ENCODE data around the gene FZD2.
"Not testable (repeated sequence)": the region's sequence is repeated elsewhere in the genome, so short reads cannot be mapped to it uniquely, and the experiment has no call there.

Gene FZD2

GRCh38 chr17:44587339-44587738 is 30.1 kb downstream of the FZD2 start:
- H3K4me3 ChIP-seq = no peak overlapping the region
- H3K27ac ChIP-seq = peak overlapping the region; percentile 66 to 92
- no peak for TF ChIP-seq CTCF (IDR thresholded peaks at IDR 0.05)
- DNase-seq (ENCODE audit: low spot score) = peak; percentile 91

- DNase-seq (ENCODE audit: low spot score) = no peak
- Histone ChIP-seq H3K27ac (peak overlapping the region in 1 of 2 donors; percentile 62), H3K4me3 (no peak overlapping the region)
- no peak for TF ChIP-seq CTCF (IDR thresholded peaks at IDR 0.05)
These were observed 32.2 kb downstream of the FZD2 start for GRCh38 chr17:44589316-44590071.

GRCh38 chr17:44590072-44590462 is 32.8 kb downstream of the FZD2 start:
- not testable (repeated sequence) for DNase-seq (ENCODE audit: low spot score); H3K4me3 ChIP-seq
- H3K27ac ChIP-seq = peak overlapping the region in 1 of 2 donors; percentile 62

GRCh38 chr17:44590762-44591161 is 33.5 kb downstream of the FZD2 start:
- DNase-seq (ENCODE audit: low spot score); H3K4me3 ChIP-seq; H3K27ac ChIP-seq: not testable (repeated sequence)

DNA sequence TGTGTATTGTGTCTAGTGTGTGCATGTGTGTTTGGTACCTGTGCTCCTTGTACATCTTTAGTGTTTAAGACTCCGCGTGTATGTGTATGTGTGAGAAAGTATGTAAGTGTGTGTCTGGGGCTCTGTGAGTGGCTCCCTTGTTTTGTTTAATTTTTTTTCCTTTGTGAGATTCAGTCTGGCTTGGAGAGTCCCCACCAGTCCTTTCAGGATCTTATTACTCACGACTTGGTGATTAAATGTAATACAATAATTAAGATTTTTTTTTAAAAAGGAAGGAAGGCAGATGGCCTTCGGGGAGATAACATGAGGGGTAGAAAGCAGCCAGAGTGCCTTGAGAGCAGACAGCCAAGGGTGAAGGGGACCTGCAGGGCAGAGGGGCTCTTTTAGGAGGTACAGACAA is 33.9 kb downstream of the FZD2 start:
- Histone ChIP-seq H3K4me3 (no peak overlapping the region), H3K27ac (no peak overlapping the region)
- DNase-seq (ENCODE audit: low spot score) = no peak
- no peak for TF ChIP-seq CTCF (IDR thresholded peaks at IDR 0.05)

DNA sequence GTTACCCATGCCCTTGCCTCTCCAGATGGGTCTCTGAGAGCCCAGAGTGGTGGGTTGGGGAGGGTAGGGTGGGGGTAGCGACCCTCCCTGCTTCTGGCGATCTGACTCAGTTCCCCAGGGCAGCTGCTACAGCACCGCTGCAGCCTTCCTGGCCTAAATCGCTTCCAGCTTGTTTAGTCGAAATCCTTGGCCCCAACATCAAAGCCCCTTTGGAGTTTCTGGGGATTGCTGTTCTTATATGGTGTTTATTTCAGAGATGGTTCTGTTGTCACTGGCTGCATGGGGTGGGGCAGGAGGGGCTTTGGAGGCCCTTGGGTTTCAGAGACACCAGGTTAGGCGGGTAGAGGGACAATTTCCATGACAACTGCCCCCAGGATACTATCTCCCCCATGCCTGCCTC is 35.9 kb downstream of the FZD2 start:
- no peak overlapping the region for H3K4me3 ChIP-seq
- no peak overlapping the region for H3K27ac ChIP-seq
- TF ChIP-seq CTCF (IDR thresholded peaks at IDR 0.05) = no peak
- no peak for DNase-seq (ENCODE audit: low spot score)

GRCh38 chr17:44595216-44595775 is 38.0 kb downstream of the FZD2 start:
- no peak for DNase-seq (ENCODE audit: low spot score)
- no peak overlapping the region for H3K4me3 ChIP-seq
- H3K27ac ChIP-seq = no peak overlapping the region
- TF ChIP-seq CTCF (IDR thresholded peaks at IDR 0.05) = no peak

- no peak for TF ChIP-seq CTCF (IDR thresholded peaks at IDR 0.05)
- no peak for DNase-seq (ENCODE audit: low spot score)
- Histone ChIP-seq H3K4me3 (no peak overlapping the region), H3K27ac (no peak overlapping the region)
These were observed 41.0 kb downstream of the FZD2 start for GRCh38 chr17:44598329-44598728.
